ENCODE data around the gene EME2.

EME2 gene

GRCh38 chr16:1816396-1817275 lies 44.0 kb downstream of the EME2 start:
- Histone ChIP-seq H3K79me2 (ENCODE audit: insufficient read depth, low read length) (no peaks in the 10 kb centered on the region), H3K9ac (ENCODE audit: low read depth, low read length) (no peak overlapping the region), H3K4me1 (ENCODE audit: insufficient read depth, low read length) (no peaks in the 10 kb centered on the region), H2AFZ (ENCODE audit: low read depth, low read length) (no peak overlapping the region), H3K4me2 (ENCODE audit: insufficient read depth, low read length) (no peak overlapping the region), H3K9me3 (ENCODE audit: insufficient read depth, low read length, severe bottlenecking) (no peaks in the 10 kb centered on the region), H3K36me3 (ENCODE audit: insufficient read depth, low read length) (peaks cover 71% of the 10 kb centered on the region), H4K20me1 (ENCODE audit: insufficient read depth, low read length) (peaks cover 3% of the 10 kb centered on the region; the same call in 1 of the 2 replicates), H3K4me3 (ENCODE audit: low read depth in 1 of 2, low read length in 2 of 2) (no peak overlapping the region), H3K27me3 (ENCODE audit: insufficient read depth, low read length, poor library complexity) (no peaks in the 10 kb centered on the region), H3K27ac (ENCODE audit: low read length) (no peak overlapping the region)
- DNase-seq = no peak
- no peak for TF ChIP-seq CTCF (IDR thresholded peaks at IDR 0.05; ENCODE audit: borderline replicate concordance, extremely low read depth, low read length, poor library complexity, severe bottlenecking)
- TF ChIP-seq EZH2 (IDR thresholded peaks at IDR 0.05; ENCODE audit: borderline replicate concordance, low read depth, low read length, severe bottlenecking) = no peak
- ATAC-seq (ENCODE audit: insufficient read depth, low read depth) = no peak

DNA sequence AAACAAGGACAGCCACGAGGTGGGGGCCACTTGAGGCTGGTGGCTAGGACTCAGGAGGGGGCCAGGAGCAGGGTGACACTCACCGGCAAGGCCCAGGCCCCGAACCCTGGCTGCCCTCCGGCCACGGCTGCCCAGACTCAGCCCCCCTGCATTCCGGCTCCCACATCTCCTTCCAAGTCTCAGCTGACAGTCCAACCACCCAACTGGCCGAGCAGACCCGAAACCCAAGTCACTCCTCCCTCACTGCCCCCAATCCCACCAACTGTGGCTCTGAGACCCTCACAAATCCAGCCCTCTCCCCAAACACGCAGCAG lies 44.6 kb downstream of the EME2 start:
- H3K36me3 ChIP-seq (ENCODE audit: insufficient read depth, low read length) = peaks cover 77% of the 10 kb centered on the region
- no peak overlapping the region for H3K4me3 ChIP-seq (ENCODE audit: low read depth in 1 of 2, low read length in 2 of 2)
- H3K27me3 ChIP-seq (ENCODE audit: insufficient read depth, low read length, poor library complexity) = no peaks in the 10 kb centered on the region
- H3K4me2 ChIP-seq (ENCODE audit: insufficient read depth, low read length) = no peak overlapping the region
- no peak for DNase-seq
- 0 out of 2 replicates have a peak, but pooled peaks cover 3% of the 10 kb centered on the region for H3K79me2 ChIP-seq (ENCODE audit: insufficient read depth, low read length)
- H3K9me3 ChIP-seq (ENCODE audit: insufficient read depth, low read length, severe bottlenecking) = no peaks in the 10 kb centered on the region
- ATAC-seq (ENCODE audit: insufficient read depth, low read depth) = no peak
- H3K9ac ChIP-seq (ENCODE audit: low read depth, low read length) = no peak overlapping the region
- no peak overlapping the region for H3K27ac ChIP-seq (ENCODE audit: low read length)
- no peaks in the 10 kb centered on the region for H3K4me1 ChIP-seq (ENCODE audit: insufficient read depth, low read length)
- peaks cover 3% of the 10 kb centered on the region for H4K20me1 ChIP-seq (ENCODE audit: insufficient read depth, low read length)
- no peak overlapping the region for H2AFZ ChIP-seq (ENCODE audit: low read depth, low read length)
- no peak for TF ChIP-seq EZH2 (IDR thresholded peaks at IDR 0.05; ENCODE audit: borderline replicate concordance, low read depth, low read length, severe bottlenecking)
- TF ChIP-seq CTCF (IDR thresholded peaks at IDR 0.05; ENCODE audit: borderline replicate concordance, extremely low read depth, low read length, poor library complexity, severe bottlenecking) = no peak

DNA sequence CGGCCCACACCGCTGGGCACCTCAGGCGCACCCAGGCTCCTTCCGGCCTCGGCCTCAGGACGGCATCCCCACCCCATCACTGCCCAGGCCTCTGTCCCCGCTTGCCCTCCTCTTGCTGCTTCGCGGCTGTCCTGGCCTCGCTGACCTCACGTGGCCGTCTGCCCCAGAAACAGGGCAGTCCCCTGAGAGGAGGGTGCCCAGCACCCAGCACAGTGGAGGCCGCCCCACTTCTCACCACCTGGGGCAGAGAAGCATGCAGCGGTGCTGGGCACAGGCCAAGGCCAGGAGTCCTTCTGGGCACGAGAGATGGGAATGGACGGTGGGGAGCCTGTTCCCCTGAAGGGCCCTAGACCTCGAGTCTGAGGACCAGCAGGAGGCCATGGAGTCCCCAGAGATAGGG lies 45.1 kb downstream of the EME2 start:
- Histone ChIP-seq H3K4me2 (ENCODE audit: insufficient read depth, low read length) (no peak overlapping the region), H3K79me2 (ENCODE audit: insufficient read depth, low read length) (peaks cover 7% of the 10 kb centered on the region; the same call in 1 of the 2 replicates), H4K20me1 (ENCODE audit: insufficient read depth, low read length) (peaks cover 3% of the 10 kb centered on the region), H3K27ac (ENCODE audit: low read length) (no peak overlapping the region), H3K9ac (ENCODE audit: low read depth, low read length) (no peak overlapping the region), H2AFZ (ENCODE audit: low read depth, low read length) (no peak overlapping the region), H3K4me3 (ENCODE audit: low read depth in 1 of 2, low read length in 2 of 2) (no peak overlapping the region), H3K36me3 (ENCODE audit: insufficient read depth, low read length) (peaks cover 82% of the 10 kb centered on the region), H3K27me3 (ENCODE audit: insufficient read depth, low read length, poor library complexity) (no peaks in the 10 kb centered on the region), H3K4me1 (ENCODE audit: insufficient read depth, low read length) (no peaks in the 10 kb centered on the region), H3K9me3 (ENCODE audit: insufficient read depth, low read length, severe bottlenecking) (no peaks in the 10 kb centered on the region)
- DNase-seq (no peak), ATAC-seq (ENCODE audit: insufficient read depth, low read depth) (no peak)
- no peak for TF ChIP-seq CTCF (IDR thresholded peaks at IDR 0.05; ENCODE audit: borderline replicate concordance, extremely low read depth, low read length, poor library complexity, severe bottlenecking)
- TF ChIP-seq EZH2 (IDR thresholded peaks at IDR 0.05; ENCODE audit: borderline replicate concordance, low read depth, low read length, severe bottlenecking) = no peak
